Neural cell (in vitro differentiated cells): ENCODE results near the gene MBD5. TPM values are rescaled to one million over a fixed set of nuclear protein-coding genes. Genes with fewer than 3 reads are reported as not detected.

Experiments
- H2AFZ ChIP-seq: fragments of 200-600, 300-800 bp; sonication (generic), shearing (Covaris generic); 2 replicates; pipeline ENCODE4 v1.6.0; 2014; ENCODE audit warnings: low read depth, mild to moderate bottlenecking, antibody characterized with exemption, low read length, moderate library complexity
- H3F3A ChIP-seq: fragments of 200-600 bp; shearing (Covaris generic); 2 replicates; pipeline ENCODE4 v1.6.1; 2016; ENCODE audit warnings: mild to moderate bottlenecking, moderate library complexity, mixed read lengths, antibody characterized with exemption, low read length; ENCODE audit not compliant: insufficient read depth, poor library complexity, severe bottlenecking
- H3K27ac ChIP-seq: fragments of 200-600, 300-800 bp; sonication (generic), shearing (Covaris generic); 2 replicates; pipeline ENCODE4 v1.5.1; 2014; ENCODE audit warnings: mild to moderate bottlenecking, low read length, moderate library complexity
- H3K27me3 ChIP-seq: fragments of 300-800, 200-600 bp; sonication (generic), shearing (Covaris generic); 2 replicates; pipeline ENCODE4 v1.6.0; 2014; ENCODE audit warnings: mild to moderate bottlenecking, low read depth, low read length, moderate library complexity; ENCODE audit not compliant: insufficient read depth
- H3K36me3 ChIP-seq: fragments of 300-800, 200-600 bp; sonication (generic), shearing (Covaris generic); 2 replicates; pipeline ENCODE4 v1.5.1; 2014; ENCODE audit warnings: mild to moderate bottlenecking, antibody characterized with exemption, low read length, moderate library complexity; ENCODE audit not compliant: insufficient read depth
- H3K4me2 ChIP-seq: fragments of 300-800, 200-600 bp; sonication (generic), shearing (Covaris generic); 2 replicates; pipeline ENCODE4 v1.6.0; 2014; ENCODE audit warnings: mild to moderate bottlenecking, low read length
- H3K4me3 ChIP-seq: fragments of 300-800, 200-600 bp; sonication (generic), shearing (Covaris generic); 2 replicates; pipeline ENCODE4 v1.5.1; 2014; ENCODE audit warnings: mild to moderate bottlenecking, low read length, moderate library complexity
- H3K79me2 ChIP-seq: fragments of 200-600 bp; shearing (Covaris generic); replicated peaks from 2 replicates; pipeline ENCODE4 v1.6.0; 2014; ENCODE audit warnings: mild to moderate bottlenecking, low read length, moderate library complexity; ENCODE audit not compliant: insufficient read depth
- H3K9ac ChIP-seq: fragments of 300-800, 200-600 bp; sonication (generic), shearing (Covaris generic); 2 replicates; pipeline ENCODE4 v1.6.1; 2016; ENCODE audit warnings: mild to moderate bottlenecking, low read length, mixed read lengths
- H3K9me2 ChIP-seq: fragments of 200-600 bp; shearing (Covaris generic); 2 replicates; pipeline ENCODE4 v1.6.1; 2016; ENCODE audit warnings: mild to moderate bottlenecking, low read length, mixed read lengths; ENCODE audit not compliant: insufficient read depth
- H3K9me3 ChIP-seq: fragments of 200-600, 300-800 bp; sonication (generic), shearing (Covaris generic); 2 replicates; pipeline ENCODE4 v1.6.1; 2016; ENCODE audit warnings: mild to moderate bottlenecking, mixed run types, low read length, moderate library complexity, mixed read lengths
- H4K20me1 ChIP-seq: fragments of 200-600 bp; shearing (Covaris generic); 2 replicates; pipeline ENCODE4 v1.6.1; 2016; ENCODE audit warnings: mild to moderate bottlenecking, mixed run types; ENCODE audit not compliant: insufficient read depth
- CTCF ChIP-seq: fragments of 450-650 bp; IDR thresholded peaks from 2 replicates; pipeline ENCODE4 v1.5.1; 2014; ENCODE audit warnings: antibody characterized with exemption, mild to moderate bottlenecking, moderate library complexity; ENCODE audit not compliant: poor library complexity, severe bottlenecking
- EP300 ChIP-seq: fragments of 450-650 bp; conservative IDR thresholded peaks from 2 replicates; pipeline ENCODE4 v1.6.1; 2014; ENCODE audit warnings: antibody characterized with exemption, mild to moderate bottlenecking, moderate library complexity; ENCODE audit not compliant: poor library complexity, severe bottlenecking
- EZH2 ChIP-seq: fragments of 200-600, 300-800 bp; shearing (Covaris generic), sonication (generic); IDR thresholded peaks from 2 replicates; pipeline ENCODE4 v1.6.1; 2014; ENCODE audit warnings: antibody characterized with exemption, low read length, borderline replicate concordance, mild to moderate bottlenecking; ENCODE audit not compliant: insufficient read depth, poor library complexity, severe bottlenecking
- MXI1 ChIP-seq: fragments of 450-650 bp; conservative IDR thresholded peaks from 2 replicates; pipeline ENCODE4 v1.6.1; 2014; ENCODE audit warnings: antibody characterized with exemption, mild to moderate bottlenecking; ENCODE audit not compliant: poor library complexity, severe bottlenecking
- POLR2AphosphoS5 ChIP-seq: IDR thresholded peaks from 2 replicates; pipeline ENCODE4 v1.6.1; 2012
- RAD21 ChIP-seq: fragments of 450-650 bp; conservative IDR thresholded peaks from 2 replicates; pipeline ENCODE4 v1.6.1; 2014; ENCODE audit warnings: antibody characterized with exemption, mild to moderate bottlenecking, moderate library complexity
- REST ChIP-seq: IDR thresholded peaks from 2 replicates; pipeline ENCODE4 v1.6.1; 2012; ENCODE audit warnings: borderline replicate concordance
- SMC3 ChIP-seq: fragments of 450-650 bp; conservative IDR thresholded peaks from 2 replicates; pipeline ENCODE4 v1.6.1; 2014; ENCODE audit warnings: antibody characterized with exemption, mild to moderate bottlenecking, moderate library complexity; ENCODE audit not compliant: poor library complexity
- TAF1 ChIP-seq: IDR thresholded peaks from 2 replicates; pipeline ENCODE4 v1.6.1; 2012; ENCODE audit warnings: low read depth
- polyA plus RNA-seq: library from polyadenylated mRNA; depleted of rRNA; stranded (reverse); fragments of >200 nt; gene quantifications from 2 replicates; pipeline ENCODE4 v1.2.3, GENCODE V29; 2014

MBD5 gene
- polyA plus RNA-seq, 1 donor from 2014 or later, result 9.7 TPM

DNA sequence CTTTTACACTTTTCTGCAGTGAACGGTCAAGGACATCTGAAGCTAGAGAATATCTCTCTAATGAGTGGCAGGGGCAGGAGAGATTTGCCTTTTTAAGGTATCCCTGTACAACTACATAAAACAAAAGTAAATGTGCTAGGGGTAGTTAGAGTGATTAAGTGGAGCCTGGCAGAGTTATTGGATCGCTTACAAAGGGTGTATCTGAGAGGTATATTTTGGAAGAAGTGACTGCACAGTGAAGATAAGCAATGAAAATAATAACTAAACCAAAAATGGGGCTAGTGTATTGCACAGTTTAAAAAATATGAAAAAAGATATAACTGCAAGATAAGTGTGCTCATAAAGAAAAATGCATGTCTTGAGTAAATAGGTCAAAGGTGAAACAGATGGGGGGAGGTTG is 430.2 kb downstream of the MBD5 start:
- no peak overlapping the region for H3K27ac ChIP-seq
- no peaks in the 10 kb centered on the region for H3K36me3 ChIP-seq
- no peak for TF ChIP-seq CTCF
- no peak for TF ChIP-seq REST
- no peak for TF ChIP-seq EZH2
- no peak for TF ChIP-seq POLR2AphosphoS5
- TF ChIP-seq RAD21, result no peak
- no peak for TF ChIP-seq EP300
- no peak for TF ChIP-seq SMC3
- no peak for TF ChIP-seq MXI1
- no peak for TF ChIP-seq TAF1
- no peak overlapping the region for H3K9ac ChIP-seq
- no peaks in the 10 kb centered on the region for H3K27me3 ChIP-seq
- no peaks in the 10 kb centered on the region for H3K9me3 ChIP-seq
- H3K79me2 ChIP-seq, result no peaks in the 10 kb centered on the region
- H3K4me3 ChIP-seq, result no peak overlapping the region
- H2AFZ ChIP-seq, result no peak overlapping the region
- H4K20me1 ChIP-seq, result no peaks in the 10 kb centered on the region
- no peaks in the 10 kb centered on the region for H3F3A ChIP-seq
- no peaks in the 10 kb centered on the region for H3K9me2 ChIP-seq
- H3K4me2 ChIP-seq, result no peak overlapping the region

- no peaks in the 10 kb centered on the region for H4K20me1 ChIP-seq
- TF ChIP-seq EP300 (no peak), SMC3 (no peak), CTCF (no peak), REST (no peak), TAF1 (no peak), RAD21 (no peak)
- H3K79me2 ChIP-seq, result no peaks in the 10 kb centered on the region
- no peak overlapping the region for H3K9ac ChIP-seq
- no peaks in the 10 kb centered on the region for H3K27me3 ChIP-seq
- no peak overlapping the region for H2AFZ ChIP-seq
- H3K4me3 ChIP-seq, result no peak overlapping the region
- no peaks in the 10 kb centered on the region for H3F3A ChIP-seq
- no peak overlapping the region for H3K27ac ChIP-seq
- no peaks in the 10 kb centered on the region for H3K36me3 ChIP-seq
- no peaks in the 10 kb centered on the region for H3K9me3 ChIP-seq
- H3K4me2 ChIP-seq, result no peak overlapping the region
- no peaks in the 10 kb centered on the region for H3K9me2 ChIP-seq
Measured at GRCh38 chr2:148455791-148456190, 434.9 kb downstream of the MBD5 start.
